ENCODE data around the gene ZBBX. TPM values are rescaled to one million over a fixed set of nuclear protein-coding genes. Genes with fewer than 3 reads are reported as not detected.
"Not testable (repeated sequence)": the region's sequence is repeated elsewhere in the genome, so short reads cannot be mapped to it uniquely, and the experiment has no call there.

ZBBX gene
- 0.26 and 0.90 TPM in 2 replicates for total RNA-seq (2014; rRNA removed; shearing (Covaris generic))

- DNase-seq = peak; percentile 78
- Histone ChIP-seq H3K36me3 (replicated peaks; ENCODE audit: control insufficient read depth, insufficient read depth, low read length) (no peaks in the 10 kb centered on the region), H3K4me3 (ENCODE audit: insufficient read depth, low read depth, low read length) (peak within 1 kb of the TSS; percentile 55), H3K27me3 (ENCODE audit: control insufficient read depth, insufficient read depth, low read length) (no peaks in the 10 kb centered on the region)
These were observed at the start of gene ZBBX for GRCh38 chr3:167380004-167380689. TSS of gene ZBBX (minus strand) at chr3:167380297. CDS start at chr3:167372901, 7,396 bp downstream.

DNA sequence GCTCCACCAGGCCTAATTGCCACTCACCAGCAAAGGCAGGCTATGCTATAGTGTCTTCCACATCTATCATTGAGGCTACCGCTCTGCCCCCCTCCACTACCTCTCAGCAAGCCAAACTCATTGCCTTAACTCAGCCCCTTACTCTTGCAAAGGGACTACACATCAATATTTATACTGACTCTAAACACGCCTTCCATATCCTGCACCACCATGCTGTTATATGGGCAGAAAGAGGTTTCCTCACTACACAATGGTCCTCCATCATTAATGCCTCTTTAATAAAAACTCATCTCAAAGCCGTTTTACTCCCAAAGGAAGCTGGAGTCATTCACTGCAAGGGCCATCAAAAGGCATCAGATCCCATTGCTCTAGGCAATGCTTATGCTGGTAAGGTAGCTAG lies 46.9 kb upstream of the ZBBX start:
- not testable (repeated sequence) for H3K27me3 ChIP-seq (ENCODE audit: control insufficient read depth, insufficient read depth, low read length); H3K36me3 ChIP-seq (replicated peaks; ENCODE audit: control insufficient read depth, insufficient read depth, low read length); DNase-seq; H3K4me3 ChIP-seq (ENCODE audit: insufficient read depth, low read depth, low read length)

DNA sequence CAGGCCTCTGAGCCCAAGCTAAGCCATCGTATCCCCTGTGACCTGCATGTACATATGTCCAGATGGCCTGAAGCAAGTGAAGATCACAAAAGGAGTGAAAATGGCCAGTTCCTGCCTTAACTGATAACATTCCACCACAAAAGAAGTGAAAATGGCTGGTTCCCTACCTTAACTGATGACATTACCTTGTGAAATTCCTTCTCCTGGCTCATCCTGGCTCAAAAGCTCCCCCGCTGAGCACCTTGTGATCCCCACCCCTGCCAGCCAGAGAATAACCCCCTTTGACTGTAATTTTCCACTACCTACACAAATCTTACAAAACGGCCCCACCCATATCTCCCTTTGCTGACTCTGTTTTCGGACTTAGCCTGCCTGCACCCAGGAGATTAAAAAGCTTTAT lies 42.3 kb upstream of the ZBBX start:
- not testable (repeated sequence) for H3K4me3 ChIP-seq (ENCODE audit: insufficient read depth, low read depth, low read length); H3K36me3 ChIP-seq (replicated peaks; ENCODE audit: control insufficient read depth, insufficient read depth, low read length); H3K27me3 ChIP-seq (ENCODE audit: control insufficient read depth, insufficient read depth, low read length); DNase-seq

GRCh38 chr3:167409611-167410010 lies 29.5 kb upstream of the ZBBX start:
- H3K36me3 ChIP-seq (replicated peaks; ENCODE audit: control insufficient read depth, insufficient read depth, low read length) = no peaks in the 10 kb centered on the region
- H3K27me3 ChIP-seq (ENCODE audit: control insufficient read depth, insufficient read depth, low read length) = no peaks in the 10 kb centered on the region
- H3K4me3 ChIP-seq (ENCODE audit: insufficient read depth, low read depth, low read length) = no peak overlapping the region
- DNase-seq = no peak

DNA sequence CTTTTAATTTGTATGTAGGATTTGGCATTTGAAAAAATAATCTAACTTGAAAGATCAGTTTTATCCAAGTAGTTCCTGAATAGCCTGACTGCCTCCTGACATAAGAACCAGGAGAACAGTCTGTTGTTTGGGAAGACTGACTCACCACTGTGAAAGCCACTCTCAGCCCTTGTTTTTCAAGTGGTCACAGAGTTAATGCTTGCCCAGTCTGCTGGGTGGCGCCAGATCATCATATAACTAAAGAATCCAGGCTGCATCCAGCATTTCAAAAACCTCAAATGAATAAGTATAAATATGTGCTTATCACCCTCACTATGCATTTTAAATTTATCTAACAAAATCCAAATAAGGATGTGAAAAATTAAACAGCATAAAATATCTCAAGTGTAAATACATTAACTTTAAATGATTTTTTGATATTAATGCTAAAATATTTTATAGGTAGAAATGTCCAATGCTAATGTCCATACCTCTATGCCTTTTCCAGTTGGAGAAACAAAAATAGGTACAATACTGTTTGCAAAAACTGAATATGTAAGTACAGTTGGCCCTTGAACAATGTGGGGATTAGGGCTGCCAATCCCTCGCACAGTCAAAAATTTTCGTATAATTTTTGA lies 26.9 kb upstream of the ZBBX start:
- Histone ChIP-seq H3K27me3 (ENCODE audit: control insufficient read depth, insufficient read depth, low read length) (no peaks in the 10 kb centered on the region), H3K36me3 (replicated peaks; ENCODE audit: control insufficient read depth, insufficient read depth, low read length) (no peaks in the 10 kb centered on the region), H3K4me3 (ENCODE audit: insufficient read depth, low read depth, low read length) (no peak overlapping the region)
- peak; percentile 3 for DNase-seq

DNA sequence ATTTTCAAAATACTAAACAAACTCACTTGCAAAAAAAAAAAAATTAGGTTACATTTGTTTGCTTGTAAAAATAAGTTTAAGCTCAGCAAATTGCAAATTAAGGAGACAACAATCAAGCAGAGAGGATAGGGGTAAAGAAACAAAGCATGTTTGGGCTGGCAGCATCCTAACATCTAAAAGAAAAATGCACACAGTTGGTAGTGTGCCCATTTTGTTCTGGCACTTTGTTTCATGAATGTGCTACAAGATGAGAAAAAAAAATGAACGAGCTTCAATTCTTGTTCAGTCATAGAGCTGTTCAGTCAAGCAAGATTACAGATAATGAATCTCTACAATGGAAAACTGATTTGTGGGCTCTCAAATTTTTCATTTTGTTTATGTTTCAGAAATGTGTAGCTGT lies 17.7 kb upstream of the ZBBX start:
- no peak for DNase-seq
- no peaks in the 10 kb centered on the region for H3K27me3 ChIP-seq (ENCODE audit: control insufficient read depth, insufficient read depth, low read length)
- H3K36me3 ChIP-seq (replicated peaks; ENCODE audit: control insufficient read depth, insufficient read depth, low read length) = no peaks in the 10 kb centered on the region
- H3K4me3 ChIP-seq (ENCODE audit: insufficient read depth, low read depth, low read length) = no peak overlapping the region

DNA sequence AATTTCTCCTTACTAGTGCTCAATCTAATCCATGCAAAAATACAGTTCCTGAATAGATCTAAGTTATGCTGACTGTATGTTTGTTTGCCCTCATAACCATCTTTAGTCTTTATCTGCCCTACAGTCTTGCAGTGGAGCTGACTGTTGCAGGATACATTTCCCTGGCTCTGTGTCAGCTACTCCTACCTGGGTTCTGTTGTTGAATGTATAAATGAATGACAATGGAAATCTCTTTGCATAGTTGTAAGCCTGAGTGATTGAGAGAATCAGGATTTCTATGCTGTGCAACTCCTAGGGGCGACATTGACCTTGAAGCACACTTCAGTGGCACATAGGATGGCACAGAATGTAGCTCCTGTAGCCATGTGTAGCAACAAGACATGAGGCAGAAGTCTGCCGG lies 16.0 kb upstream of the ZBBX start:
- DNase-seq = no peak
- Histone ChIP-seq H3K27me3 (ENCODE audit: control insufficient read depth, insufficient read depth, low read length) (no peaks in the 10 kb centered on the region), H3K4me3 (ENCODE audit: insufficient read depth, low read depth, low read length) (no peak overlapping the region), H3K36me3 (replicated peaks; ENCODE audit: control insufficient read depth, insufficient read depth, low read length) (no peaks in the 10 kb centered on the region)

- Histone ChIP-seq H3K27me3 (ENCODE audit: control insufficient read depth, insufficient read depth, low read length) (no peaks in the 10 kb centered on the region), H3K36me3 (replicated peaks; ENCODE audit: control insufficient read depth, insufficient read depth, low read length) (no peaks in the 10 kb centered on the region), H3K4me3 (ENCODE audit: insufficient read depth, low read depth, low read length) (no peak overlapping the region)
- no peak for DNase-seq
These were observed 13.9 kb upstream of the ZBBX start for GRCh38 chr3:167394003-167394402.

DNA sequence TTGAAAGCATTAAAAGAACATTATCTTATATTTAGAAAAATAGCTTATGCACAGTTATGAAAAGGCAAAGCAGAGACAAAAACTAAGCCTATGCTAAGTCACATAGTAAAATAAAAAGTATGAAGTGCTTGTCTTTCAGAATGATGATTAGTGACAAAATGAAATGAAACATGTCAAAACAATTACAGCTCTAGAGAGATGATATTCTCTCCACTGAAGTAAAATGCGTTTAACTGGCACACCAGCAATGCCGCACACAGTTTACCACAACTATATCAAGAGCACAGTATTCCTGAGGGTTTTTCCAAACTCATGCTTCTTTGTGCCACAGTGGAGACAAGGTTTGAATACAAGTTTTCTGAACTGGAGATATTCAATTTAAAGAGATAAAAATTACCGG lies 2.1 kb upstream of the ZBBX start:
- DNase-seq = no peak
- no peak overlapping the region for H3K4me3 ChIP-seq (ENCODE audit: insufficient read depth, low read depth, low read length)

GRCh38 chr3:167375478-167375877 lies 4.6 kb downstream of the ZBBX start:
- DNase-seq = no peak
- Histone ChIP-seq H3K36me3 (replicated peaks; ENCODE audit: control insufficient read depth, insufficient read depth, low read length) (no peaks in the 10 kb centered on the region), H3K27me3 (ENCODE audit: control insufficient read depth, insufficient read depth, low read length) (no peaks in the 10 kb centered on the region), H3K4me3 (ENCODE audit: insufficient read depth, low read depth, low read length) (no peak overlapping the region)

More for the DNA sequence above, 2.1 kb upstream of the ZBBX start:
- no peaks in the 10 kb centered on the region for H3K27me3 ChIP-seq (ENCODE audit: control insufficient read depth, insufficient read depth, low read length)
- no peaks in the 10 kb centered on the region for H3K36me3 ChIP-seq (replicated peaks; ENCODE audit: control insufficient read depth, insufficient read depth, low read length)

GRCh38 chr3:167372138-167372537 lies 8.0 kb downstream of the ZBBX start:
- no peak overlapping the region for H3K4me3 ChIP-seq (ENCODE audit: insufficient read depth, low read depth, low read length)
- DNase-seq = peak; percentile 3
- H3K27me3 ChIP-seq (ENCODE audit: control insufficient read depth, insufficient read depth, low read length) = no peaks in the 10 kb centered on the region
- H3K36me3 ChIP-seq (replicated peaks; ENCODE audit: control insufficient read depth, insufficient read depth, low read length) = no peaks in the 10 kb centered on the region

GRCh38 chr3:167361948-167362347 lies 18.1 kb downstream of the ZBBX start:
- no peak for DNase-seq
- no peaks in the 10 kb centered on the region for H3K27me3 ChIP-seq (ENCODE audit: control insufficient read depth, insufficient read depth, low read length)
- no peaks in the 10 kb centered on the region for H3K36me3 ChIP-seq (replicated peaks; ENCODE audit: control insufficient read depth, insufficient read depth, low read length)

GRCh38 chr3:167361306-167361705 lies 18.8 kb downstream of the ZBBX start:
- no peak overlapping the region for H3K4me3 ChIP-seq (ENCODE audit: insufficient read depth, low read depth, low read length)
- DNase-seq = no peak
- H3K27me3 ChIP-seq (ENCODE audit: control insufficient read depth, insufficient read depth, low read length) = no peaks in the 10 kb centered on the region
- no peaks in the 10 kb centered on the region for H3K36me3 ChIP-seq (replicated peaks; ENCODE audit: control insufficient read depth, insufficient read depth, low read length)

More at GRCh38 chr3:167361948-167362347, 18.1 kb downstream of the ZBBX start:
- no peak overlapping the region for H3K4me3 ChIP-seq (ENCODE audit: insufficient read depth, low read depth, low read length)

DNA sequence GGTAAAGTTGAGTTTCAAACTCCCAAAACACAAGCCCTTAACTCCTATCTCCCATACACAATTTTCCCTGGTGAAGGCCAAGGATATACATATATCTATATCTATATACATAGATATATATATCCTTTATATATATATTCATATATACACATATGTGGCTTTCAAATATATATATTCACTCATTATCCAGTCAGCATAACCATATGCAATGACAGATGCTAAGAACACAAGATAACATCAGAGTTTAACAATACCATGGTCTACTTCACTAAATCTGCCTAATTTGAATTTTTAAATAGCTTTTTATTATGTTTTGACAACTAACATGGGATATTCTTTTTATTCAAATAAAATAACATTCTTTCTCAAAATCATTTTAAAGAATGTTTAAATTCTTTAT lies 24.7 kb downstream of the ZBBX start:
- H3K36me3 ChIP-seq (replicated peaks; ENCODE audit: control insufficient read depth, insufficient read depth, low read length) = no peaks in the 10 kb centered on the region
- H3K27me3 ChIP-seq (ENCODE audit: control insufficient read depth, insufficient read depth, low read length) = no peaks in the 10 kb centered on the region
- DNase-seq = no peak
- no peak overlapping the region for H3K4me3 ChIP-seq (ENCODE audit: insufficient read depth, low read depth, low read length)

DNA sequence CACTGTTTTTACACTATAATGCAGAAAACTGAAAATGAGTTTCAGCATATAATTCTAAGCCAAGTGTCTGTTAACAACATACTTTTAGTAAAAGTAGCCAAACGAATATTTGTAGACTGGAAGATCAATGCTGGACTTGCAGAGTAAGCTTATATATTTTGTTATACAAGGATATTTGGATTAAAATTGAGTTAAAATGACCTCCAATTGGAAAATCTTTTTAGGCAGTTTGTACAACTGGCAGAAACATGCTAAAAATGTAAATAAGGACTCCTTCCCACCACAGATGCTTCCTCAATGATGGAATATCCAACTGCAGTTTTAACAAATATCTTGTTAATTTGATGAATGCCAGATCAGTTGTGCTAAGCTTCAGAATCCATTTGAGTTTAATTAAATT lies 25.3 kb downstream of the ZBBX start:
- DNase-seq = no peak
- no peaks in the 10 kb centered on the region for H3K36me3 ChIP-seq (replicated peaks; ENCODE audit: control insufficient read depth, insufficient read depth, low read length)
- no peaks in the 10 kb centered on the region for H3K27me3 ChIP-seq (ENCODE audit: control insufficient read depth, insufficient read depth, low read length)
- H3K4me3 ChIP-seq (ENCODE audit: insufficient read depth, low read depth, low read length) = no peak overlapping the region
